GM23338 (cell line): ENCODE data around the gene PSMB3.

Source experiments
- CREB1 ChIP-seq: fragments of 250-450 bp; sonication (Bioruptor Pico); IDR thresholded peaks from 2 replicates; pipeline ENCODE4 v1.5.0; 2020; ENCODE audit warnings: low read depth, mild to moderate bottlenecking, moderate library complexity
- EZH2 ChIP-seq: fragments of 200-600 bp; sonication (generic); IDR thresholded peaks from one replicate; pipeline ENCODE4 v1.8.0; 2017; ENCODE audit warnings: antibody characterized with exemption, mild to moderate bottlenecking, low read depth; ENCODE audit not compliant: unreplicated experiment
- POLR2AphosphoS5 ChIP-seq: IDR thresholded peaks from 2 replicates; pipeline ENCODE4 v1.6.1; 2016; ENCODE audit warnings: antibody characterized with exemption, low read depth
- REST ChIP-seq: IDR thresholded peaks from one replicate; pipeline ENCODE4 v1.6.1; 2018; ENCODE audit warnings: antibody characterized with exemption; ENCODE audit not compliant: unreplicated experiment
- TF ChIP-seq, protein P1 (sequence below), 2 experiments: fragments of 200-600 bp in 1 of 2; sonication (generic) in 1 of 2; conservative IDR thresholded peaks; 2 replicates each; pipeline versions ENCODE4 v1.5.1 to v1.6.1; 2016 to 2017; ENCODE audit warnings: antibody characterized with exemption in 2 of 2, low read depth in 2 of 2, mild to moderate bottlenecking in 2 of 2, moderate library complexity in 1 of 2

GRCh38 chr17:38712593-38712992 lies 39.9 kb upstream of the PSMB3 start:
- no peak for TF ChIP-seq POLR2AphosphoS5
- TF ChIP-seq EZH2 = no peak
- TF ChIP-seq, protein P1, sequence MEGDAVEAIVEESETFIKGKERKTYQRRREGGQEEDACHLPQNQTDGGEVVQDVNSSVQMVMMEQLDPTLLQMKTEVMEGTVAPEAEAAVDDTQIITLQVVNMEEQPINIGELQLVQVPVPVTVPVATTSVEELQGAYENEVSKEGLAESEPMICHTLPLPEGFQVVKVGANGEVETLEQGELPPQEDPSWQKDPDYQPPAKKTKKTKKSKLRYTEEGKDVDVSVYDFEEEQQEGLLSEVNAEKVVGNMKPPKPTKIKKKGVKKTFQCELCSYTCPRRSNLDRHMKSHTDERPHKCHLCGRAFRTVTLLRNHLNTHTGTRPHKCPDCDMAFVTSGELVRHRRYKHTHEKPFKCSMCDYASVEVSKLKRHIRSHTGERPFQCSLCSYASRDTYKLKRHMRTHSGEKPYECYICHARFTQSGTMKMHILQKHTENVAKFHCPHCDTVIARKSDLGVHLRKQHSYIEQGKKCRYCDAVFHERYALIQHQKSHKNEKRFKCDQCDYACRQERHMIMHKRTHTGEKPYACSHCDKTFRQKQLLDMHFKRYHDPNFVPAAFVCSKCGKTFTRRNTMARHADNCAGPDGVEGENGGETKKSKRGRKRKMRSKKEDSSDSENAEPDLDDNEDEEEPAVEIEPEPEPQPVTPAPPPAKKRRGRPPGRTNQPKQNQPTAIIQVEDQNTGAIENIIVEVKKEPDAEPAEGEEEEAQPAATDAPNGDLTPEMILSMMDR (conservative IDR thresholded peaks at IDR 0.05; ENCODE audit: low read depth in 2 of 2) = no peak
- no peak for TF ChIP-seq CREB1 (CRISPR knock-in tag)
- no peak for TF ChIP-seq REST
